Stimulated activated CD4-positive, alpha-beta T cell treated with anti-CD3 and anti-CD28 coated beads, Interleukin-1b, Interleukin-23, amount 100 ng/mL, for 24 hours (primary cell): ENCODE results near the gene PARG.
A peak's percentile ranks its signal among the peaks of the same experiment; 100 is the strongest.
"Not testable (repeated sequence)": the region's sequence is repeated elsewhere in the genome, so short reads cannot be mapped to it uniquely, and the experiment has no call there.

Experiments used
- DNase-seq, 4 experiments: peaks; one replicate each; pipeline ENCODE4 v3.0.0-alpha.2; 2020; ENCODE audit warnings: low read depth in 4 of 4, low spot score in 1 of 4

Gene PARG

DNA sequence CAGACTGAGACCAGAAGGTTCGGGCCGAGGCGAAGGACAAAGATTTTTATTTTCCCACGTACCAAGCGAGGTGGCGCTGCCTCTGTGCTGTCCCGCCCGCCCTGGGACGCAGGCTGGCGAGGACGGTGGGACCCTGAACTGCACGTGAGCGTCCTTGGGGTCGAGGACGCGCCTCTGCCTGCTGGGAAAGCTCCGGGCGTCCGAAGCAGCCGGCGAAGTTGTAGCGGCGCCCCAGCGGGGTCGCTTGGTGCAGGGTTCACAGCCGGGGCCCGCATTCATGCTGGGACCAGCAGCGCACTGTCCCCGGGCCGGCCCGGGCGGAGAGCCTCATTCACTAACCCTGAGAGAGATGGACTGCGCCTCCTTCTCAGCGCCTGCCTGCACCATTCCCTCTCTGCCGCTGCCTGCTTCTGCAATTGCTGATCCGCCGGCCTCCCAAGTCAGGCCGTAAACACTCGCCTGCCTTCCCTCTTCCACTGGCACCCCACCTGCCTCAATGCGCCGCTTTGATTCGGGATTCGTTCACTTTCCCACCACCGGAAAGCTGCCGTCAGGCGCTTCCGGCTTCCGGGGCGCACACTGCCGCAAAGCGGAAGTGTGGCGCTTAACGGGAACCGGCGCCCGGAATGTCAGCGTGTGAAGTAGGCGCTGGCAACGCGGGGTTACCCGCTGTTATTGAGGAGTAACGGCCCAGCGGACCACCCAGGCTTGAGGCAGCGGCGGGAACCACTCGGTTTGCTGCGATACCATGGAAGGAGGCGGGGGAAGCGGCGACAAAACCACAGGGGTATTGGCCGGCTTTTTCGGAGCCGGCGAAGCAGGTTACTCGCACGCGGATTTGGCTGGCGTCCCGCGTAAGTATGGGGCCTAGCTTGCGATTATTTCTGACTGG, at the start of gene PARG, which contains the start of gene TIMM23B:
Gene PARG, minus strand, starts transcription at position 581 of the 892 bp plus-strand sequence. Its CDS starts 302 bp downstream, at position 279.
Gene TIMM23B, plus strand, starts transcription at position 607 of the 892 bp plus-strand sequence. Its CDS starts 142 bp downstream, at position 749.
- peak; percentile 43 to 70 (median 57) for DNase-seq

DNA sequence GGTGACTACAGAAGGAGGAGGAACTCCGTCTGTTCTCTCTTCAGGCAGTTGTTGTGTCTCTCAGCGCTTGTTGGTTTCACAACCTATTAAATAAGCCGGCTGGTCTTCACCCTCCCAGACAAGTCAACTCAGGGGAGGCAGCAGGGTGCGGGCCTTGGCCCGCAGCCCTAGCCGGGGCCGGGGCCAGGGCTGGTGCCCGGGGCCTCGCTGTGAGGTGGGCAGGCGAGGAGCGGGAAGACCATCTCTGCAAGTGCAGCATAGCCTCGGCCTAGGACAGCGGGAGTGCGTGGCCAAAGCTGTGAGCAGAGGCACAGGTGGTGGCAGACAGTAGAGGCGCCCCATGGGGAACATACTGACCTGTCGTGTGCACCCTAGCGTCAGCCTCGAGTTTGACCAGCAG, 46.5 kb upstream of the PARG start, which contains the start of gene AGAP6:
Gene AGAP6, plus strand, starts transcription at position 31 of the 400 bp plus-strand sequence. Its CDS starts 310 bp downstream, at position 341.
- not testable (repeated sequence) for DNase-seq

GRCh38 chr10:49987207-49987606, 45.4 kb upstream of the PARG start:
- DNase-seq = not testable (repeated sequence)

GRCh38 chr10:49977756-49978155, 35.9 kb upstream of the PARG start:
- not testable (repeated sequence) for DNase-seq

DNA sequence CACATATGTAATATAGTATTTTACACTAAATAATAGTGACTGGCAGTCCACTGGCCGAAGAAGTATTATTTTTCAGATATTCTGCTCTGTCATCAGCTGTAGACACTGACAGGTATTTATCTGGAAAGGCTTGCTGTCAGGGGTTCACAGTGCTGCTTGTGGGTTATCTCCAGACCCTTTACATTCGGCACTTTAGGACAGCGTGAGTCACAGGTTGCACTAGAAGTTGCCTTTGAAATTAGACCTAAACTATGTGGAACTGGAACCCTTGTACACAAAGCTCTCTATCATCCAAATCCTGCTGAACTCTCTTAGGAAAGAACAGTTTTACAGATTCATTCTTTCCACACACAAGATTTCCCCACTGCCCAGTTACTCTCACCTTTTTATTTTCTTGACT, 30.3 kb upstream of the PARG start:
- DNase-seq = not testable (repeated sequence)

DNA sequence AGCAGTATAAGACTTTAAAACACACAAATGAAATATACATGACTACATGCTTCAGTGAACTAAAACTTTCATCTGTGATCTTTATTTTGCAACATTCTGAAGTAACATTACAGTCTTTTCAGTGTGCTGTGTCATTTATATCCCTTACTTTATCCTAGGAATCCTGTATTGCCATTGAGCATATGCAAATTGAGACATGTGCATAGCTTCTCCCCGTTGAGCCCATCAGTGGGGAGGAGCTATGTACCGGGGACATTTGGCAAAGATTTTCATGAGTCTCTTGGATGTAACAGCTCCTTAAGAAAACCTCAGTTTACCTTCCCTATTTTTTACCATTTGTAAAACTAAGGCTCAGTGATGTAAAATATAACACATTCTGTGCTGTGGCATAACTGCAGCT, 29.6 kb upstream of the PARG start:
- not testable (repeated sequence) for DNase-seq

GRCh38 chr10:49970331-49970857, 28.6 kb upstream of the PARG start:
- DNase-seq = not testable (repeated sequence)

DNA sequence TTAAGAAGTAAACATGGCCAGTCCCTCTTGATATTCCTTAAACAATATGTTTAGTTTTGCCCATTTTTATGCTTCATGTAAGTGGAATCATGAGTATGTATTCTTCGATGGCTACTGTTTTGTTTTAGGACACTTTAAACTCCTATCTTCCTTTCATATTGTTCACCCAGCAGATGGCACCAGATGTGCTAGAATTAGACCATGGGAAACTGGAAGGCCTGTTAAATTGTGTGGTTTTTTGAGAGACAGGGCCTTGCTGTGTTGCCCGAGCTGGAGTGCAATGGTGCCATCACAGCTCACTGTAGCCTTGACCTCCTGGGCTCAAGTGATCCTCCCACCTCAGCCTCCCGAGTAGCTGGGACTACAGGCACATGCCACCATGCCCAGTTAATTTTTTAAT, 11.3 kb upstream of the PARG start:
- DNase-seq = not testable (repeated sequence)

DNA sequence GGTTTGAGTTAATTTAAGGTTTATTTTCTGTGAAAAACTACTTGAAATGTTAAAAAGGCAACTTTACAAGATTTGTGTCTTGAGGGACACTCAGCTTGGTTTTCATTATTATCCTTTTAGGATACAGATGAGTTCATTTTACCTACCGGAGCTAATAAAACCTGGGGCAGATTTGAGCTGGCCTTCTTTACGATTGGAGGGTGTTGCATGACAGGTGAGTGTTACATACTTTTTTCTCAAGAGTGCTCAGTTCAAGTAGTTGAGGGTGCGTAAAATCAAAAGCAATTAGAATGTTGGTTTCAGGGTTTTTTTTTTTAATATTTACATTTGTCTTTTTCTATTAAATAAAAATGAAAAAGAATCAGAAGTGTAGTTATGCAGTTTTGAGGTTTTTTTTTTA, 10.2 kb upstream of the PARG start:
- DNase-seq = not testable (repeated sequence)

GRCh38 chr10:49948737-49949136, 6.9 kb upstream of the PARG start:
- not testable (repeated sequence) for DNase-seq

DNA sequence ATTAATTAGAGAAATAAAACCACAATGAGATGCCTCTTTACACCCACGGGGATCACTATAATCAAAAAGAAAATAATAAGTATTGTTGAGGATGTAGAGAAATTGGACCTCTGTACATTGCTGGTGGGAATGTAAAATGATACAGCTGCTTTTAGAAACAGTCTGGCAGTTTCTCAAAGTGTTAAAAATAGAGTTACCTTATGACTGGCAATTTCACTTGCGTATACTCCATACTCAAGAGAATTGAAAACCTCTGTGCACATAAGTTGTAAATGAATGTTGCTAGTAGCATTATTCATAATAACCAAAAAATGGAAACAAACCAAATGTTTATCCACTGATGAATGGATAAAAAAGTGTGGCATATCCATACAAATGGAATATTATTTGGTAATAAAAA, 6.3 kb upstream of the PARG start:
- not testable (repeated sequence) for DNase-seq

GRCh38 chr10:49943607-49944006, 1.8 kb upstream of the PARG start:
- DNase-seq = not testable (repeated sequence)

- not testable (repeated sequence) for DNase-seq
Observed at GRCh38 chr10:49942339-49942705, 495 bp upstream of the PARG start.

DNA sequence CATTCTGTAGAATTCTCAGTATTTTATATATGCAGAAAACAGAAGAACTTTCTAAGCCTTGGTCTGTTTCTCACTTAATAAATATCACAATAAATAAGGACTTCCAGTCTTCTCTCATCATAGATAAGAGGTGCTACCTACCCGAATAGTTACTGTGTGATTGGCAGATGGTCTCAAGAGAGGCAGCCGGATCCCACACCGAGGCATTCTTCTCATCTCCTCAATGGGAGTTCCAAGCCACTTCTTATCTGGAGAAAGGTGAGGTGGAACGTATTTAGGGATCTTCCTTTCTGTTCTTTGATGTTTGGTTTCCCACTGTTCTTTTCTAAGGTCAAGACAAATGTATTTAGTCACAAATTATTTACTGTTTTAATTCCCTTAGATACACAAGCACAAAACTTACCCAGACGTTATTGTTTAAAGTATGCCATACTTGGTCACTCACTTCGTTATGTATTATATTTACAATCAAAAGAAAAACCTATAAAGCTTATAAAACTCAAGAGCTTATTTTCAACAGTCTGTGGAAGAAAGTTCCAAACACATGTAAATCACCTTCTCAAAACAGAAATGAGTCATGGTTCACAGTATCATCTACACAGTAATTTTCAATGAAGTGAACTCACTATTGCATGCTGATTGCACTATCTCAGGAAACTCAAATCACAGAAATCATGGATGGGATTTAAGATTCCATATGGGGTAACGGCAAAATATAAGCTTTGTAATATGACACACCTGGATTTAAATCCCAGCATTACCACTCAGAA, 9.7 kb downstream of the PARG start:
- DNase-seq = not testable (repeated sequence)

DNA sequence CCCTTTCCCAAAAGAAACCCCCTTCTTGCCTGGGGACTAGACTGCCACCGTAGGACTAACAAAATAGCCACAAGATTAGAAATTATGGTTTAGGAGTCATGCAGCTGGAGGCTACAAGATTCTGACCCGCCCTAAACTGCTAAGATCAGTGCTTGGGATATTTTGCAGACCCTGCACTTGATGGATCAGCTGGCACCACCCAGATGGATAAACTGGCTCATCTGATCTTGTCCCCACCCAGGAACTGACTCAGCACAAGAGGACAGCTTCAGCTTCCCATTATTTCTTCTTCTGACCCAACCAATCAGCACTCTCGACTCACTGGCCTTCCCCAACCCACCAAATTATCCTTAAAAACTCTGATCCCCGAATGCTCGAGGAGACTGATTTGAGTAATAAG, 10.6 kb downstream of the PARG start:
- not testable (repeated sequence) for DNase-seq

DNA sequence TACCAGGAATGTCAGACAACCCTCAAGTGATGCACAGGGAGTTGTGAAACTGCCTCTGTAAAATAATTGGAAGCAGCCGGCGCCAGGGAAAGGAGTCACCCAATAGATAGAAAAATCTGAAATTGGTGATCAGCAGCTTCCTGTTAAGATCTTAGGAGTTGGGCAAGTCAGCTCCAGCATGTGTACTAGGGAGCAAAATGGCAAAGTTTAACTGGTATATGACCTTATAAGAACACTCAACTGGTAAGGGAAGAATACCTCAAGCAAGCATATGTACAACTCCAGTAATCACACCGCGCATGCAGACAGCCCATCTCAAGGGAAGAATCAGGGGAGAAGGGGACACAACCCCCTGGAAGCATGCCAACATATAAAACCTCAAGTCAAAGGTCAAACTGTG, 18.3 kb downstream of the PARG start:
- DNase-seq = not testable (repeated sequence)

- DNase-seq = not testable (repeated sequence)
Observed at GRCh38 chr10:49922041-49922440, 19.8 kb downstream of the PARG start.

DNA sequence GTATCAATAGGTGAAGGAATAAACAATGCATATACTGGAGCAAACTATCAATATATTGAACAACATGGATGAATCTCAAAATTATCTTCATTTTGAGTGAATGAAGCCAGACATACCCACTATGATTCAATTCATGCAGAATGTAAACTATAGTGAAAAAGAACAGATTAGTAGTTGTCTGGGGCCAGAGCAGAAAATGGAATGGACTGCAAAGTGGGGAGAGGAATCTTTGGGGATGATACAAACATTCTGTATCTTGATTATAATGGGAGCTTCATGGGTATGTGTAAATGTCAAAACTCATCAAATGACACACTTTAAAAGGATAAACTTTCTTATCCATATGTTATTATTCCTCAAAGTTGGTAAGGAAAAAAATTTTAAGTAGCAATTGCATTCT, 23.9 kb downstream of the PARG start:
- DNase-seq = not testable (repeated sequence)

DNA sequence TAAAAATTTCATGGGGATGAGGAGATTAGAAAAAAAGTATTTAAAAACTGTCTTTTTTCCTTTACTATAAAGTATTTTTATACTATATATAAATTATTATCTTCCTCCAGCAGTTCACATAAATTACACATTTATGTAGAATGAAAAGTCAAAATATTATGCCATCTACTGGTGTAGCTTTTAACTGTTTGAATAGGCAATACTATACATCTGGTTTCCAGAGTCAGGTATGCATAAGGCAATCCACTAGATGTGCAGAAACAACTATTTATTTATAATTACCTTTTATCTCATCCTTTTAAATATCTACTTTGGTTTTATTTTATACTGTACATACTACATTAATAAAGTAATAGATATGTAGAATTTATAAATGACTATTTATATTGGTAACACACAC, 25.4 kb downstream of the PARG start:
- DNase-seq = not testable (repeated sequence)

DNA sequence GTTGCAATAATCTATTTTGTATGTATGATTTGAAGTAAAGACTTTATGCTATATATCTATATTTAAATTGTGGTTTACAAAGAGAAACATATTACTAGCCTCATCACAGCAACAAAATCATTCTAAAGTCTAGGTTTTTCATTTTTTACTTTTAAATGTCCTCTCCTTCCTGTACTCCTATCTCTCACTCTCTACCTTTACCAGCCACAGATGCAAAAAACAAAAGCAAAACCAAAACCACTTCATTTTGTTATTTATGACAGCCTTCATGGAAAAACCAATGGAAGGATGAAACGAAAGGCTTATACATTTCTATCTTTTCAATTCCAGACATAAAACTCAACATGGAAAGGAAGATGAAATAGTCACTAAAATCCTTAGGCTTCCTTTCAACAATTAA, 31.5 kb downstream of the PARG start:
- not testable (repeated sequence) for DNase-seq
